Fibroblast of lung (primary cell): Measurements from ENCODE around the gene SLC35F3. TPM values are rescaled to one million over a fixed set of nuclear protein-coding genes. Genes with fewer than 3 reads are reported as not detected.

Source experiments
- DNase-seq, 2 donors: peaks; one replicate each; pipeline versions ENCODE4 v3.0.0 to v3.0.0-alpha.2; 2010; ENCODE audit warnings: low read depth in 2 of 2
- H2AFZ ChIP-seq: 2 replicates; pipeline ENCODE4 v1.5.1; 2012; ENCODE audit warnings: low read length, control low read depth, inconsistent platforms
- H3K27ac ChIP-seq: 2 replicates; pipeline ENCODE4 v1.5.1; 2011; ENCODE audit warnings: low read length, control low read depth; ENCODE audit not compliant: insufficient read depth
- H3K27me3 ChIP-seq: 2 replicates; pipeline ENCODE4 v1.5.1; 2011; ENCODE audit warnings: mild to moderate bottlenecking, low read length; ENCODE audit not compliant: control insufficient read depth, insufficient read depth
- H3K36me3 ChIP-seq: 2 replicates; pipeline ENCODE4 v1.5.1; 2011; ENCODE audit warnings: low read length; ENCODE audit not compliant: control insufficient read depth, insufficient read depth
- H3K4me1 ChIP-seq: 2 replicates; pipeline ENCODE4 v1.5.1; 2011; ENCODE audit warnings: low read length; ENCODE audit not compliant: control insufficient read depth, insufficient read depth; ENCODE audit errors: extremely low read depth
- H3K4me2 ChIP-seq: 2 replicates; pipeline ENCODE4 v1.5.1; 2011; ENCODE audit warnings: low read length, control low read depth; ENCODE audit not compliant: insufficient read depth; ENCODE audit errors: extremely low read depth
- H3K4me3 ChIP-seq, 4 experiments: fragments of 200-600 bp in 1 of 4; sonication (generic) in 1 of 4; replicated peaks in 1 of 4; 2 replicates each; pipeline ENCODE4 v1.5.1; 2011 to 2016; ENCODE audit warnings: low read length in 4 of 4, low read depth in 3 of 4, mild to moderate bottlenecking in 3 of 4, control low read depth in 2 of 4, inconsistent platforms in 1 of 4, mixed read lengths in 1 of 4; ENCODE audit not compliant: insufficient read depth in 1 of 4; ENCODE audit errors: control extremely low read depth in 1 of 4
- H3K79me2 ChIP-seq: 2 replicates; pipeline ENCODE4 v1.5.1; 2012; ENCODE audit warnings: mild to moderate bottlenecking, low read length, inconsistent platforms; ENCODE audit not compliant: control insufficient read depth, insufficient read depth
- H3K9ac ChIP-seq: 2 replicates; pipeline ENCODE4 v1.5.1; 2011; ENCODE audit warnings: mild to moderate bottlenecking, low read length, control low read depth; ENCODE audit not compliant: insufficient read depth
- H3K9me3 ChIP-seq: 2 replicates; pipeline ENCODE4 v1.5.1; 2012; ENCODE audit warnings: low read depth, low read length; ENCODE audit not compliant: control insufficient read depth, insufficient read depth
- H4K20me1 ChIP-seq: 2 replicates; pipeline ENCODE4 v1.5.1; 2011; ENCODE audit warnings: low read length; ENCODE audit not compliant: control insufficient read depth, insufficient read depth; ENCODE audit errors: extremely low read depth
- EZH2 ChIP-seq: IDR thresholded peaks from 2 replicates; pipeline ENCODE4 v1.5.1; 2012; ENCODE audit warnings: low read length, control low read depth, mild to moderate bottlenecking; ENCODE audit errors: missing control alignments
- polyA plus RNA-seq, 2 donors: library from polyadenylated mRNA; depleted of rRNA in 1 of 2; stranded (reverse) in 1 of 2; unstranded in 1 of 2; fragments of >200 nt; gene quantifications; 2 replicates each; pipeline ENCODE4 v1.2.1, GENCODE V29; 2011 to 2012; ENCODE audit warnings: missing spikeins in 1 of 2
- total RNA-seq: library from RNA; depleted of rRNA; stranded (reverse); fragments of >200 nt; gene quantifications from 2 replicates; pipeline ENCODE4 v1.2.1, GENCODE V29; 2014
- TF ChIP-seq, protein P1 (sequence below), 2 donors: IDR thresholded peaks in 1 of 2; conservative IDR thresholded peaks in 1 of 2; 1 replicate in 1 of 2; 2 replicates in 1 of 2; pipeline ENCODE4 v1.5.1; 2011 to 2012; ENCODE audit warnings: low read length in 2 of 2, control low read depth in 1 of 2, inconsistent platforms in 1 of 2, low read depth in 1 of 2, mild to moderate bottlenecking in 1 of 2

Gene SLC35F3
- total and polyA plus RNA-seq, 2 donors (not counting 1 experiment from before 2014, with no cell fraction given): not detected

GRCh38 chr1:234083460-234083859 lies 179.0 kb downstream of the SLC35F3 start:
- H3K27ac ChIP-seq: no peak overlapping the region
- H3K9me3 ChIP-seq: no peaks in the 10 kb centered on the region
- TF ChIP-seq, protein P1, sequence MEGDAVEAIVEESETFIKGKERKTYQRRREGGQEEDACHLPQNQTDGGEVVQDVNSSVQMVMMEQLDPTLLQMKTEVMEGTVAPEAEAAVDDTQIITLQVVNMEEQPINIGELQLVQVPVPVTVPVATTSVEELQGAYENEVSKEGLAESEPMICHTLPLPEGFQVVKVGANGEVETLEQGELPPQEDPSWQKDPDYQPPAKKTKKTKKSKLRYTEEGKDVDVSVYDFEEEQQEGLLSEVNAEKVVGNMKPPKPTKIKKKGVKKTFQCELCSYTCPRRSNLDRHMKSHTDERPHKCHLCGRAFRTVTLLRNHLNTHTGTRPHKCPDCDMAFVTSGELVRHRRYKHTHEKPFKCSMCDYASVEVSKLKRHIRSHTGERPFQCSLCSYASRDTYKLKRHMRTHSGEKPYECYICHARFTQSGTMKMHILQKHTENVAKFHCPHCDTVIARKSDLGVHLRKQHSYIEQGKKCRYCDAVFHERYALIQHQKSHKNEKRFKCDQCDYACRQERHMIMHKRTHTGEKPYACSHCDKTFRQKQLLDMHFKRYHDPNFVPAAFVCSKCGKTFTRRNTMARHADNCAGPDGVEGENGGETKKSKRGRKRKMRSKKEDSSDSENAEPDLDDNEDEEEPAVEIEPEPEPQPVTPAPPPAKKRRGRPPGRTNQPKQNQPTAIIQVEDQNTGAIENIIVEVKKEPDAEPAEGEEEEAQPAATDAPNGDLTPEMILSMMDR (conservative IDR thresholded peaks at IDR 0.05 in 1 of 2, IDR thresholded peaks at IDR 0.05 in 1 of 2; ENCODE audit: low read depth in 1 of 2, low read length in 2 of 2): no peak
- no peak for TF ChIP-seq EZH2
- H2AFZ ChIP-seq: no peak overlapping the region
- H3K36me3 ChIP-seq: no peaks in the 10 kb centered on the region
- no peak overlapping the region for H3K9ac ChIP-seq
- H3K4me2 ChIP-seq: no peak overlapping the region
- H3K27me3 ChIP-seq: no peaks in the 10 kb centered on the region
- no peaks in the 10 kb centered on the region for H3K79me2 ChIP-seq
- no peak overlapping the region for H3K4me3 ChIP-seq
- no peaks in the 10 kb centered on the region for H4K20me1 ChIP-seq
- H3K4me1 ChIP-seq: no peaks in the 10 kb centered on the region
- peak in 1 of 2 donors; percentile 70 for DNase-seq

DNA sequence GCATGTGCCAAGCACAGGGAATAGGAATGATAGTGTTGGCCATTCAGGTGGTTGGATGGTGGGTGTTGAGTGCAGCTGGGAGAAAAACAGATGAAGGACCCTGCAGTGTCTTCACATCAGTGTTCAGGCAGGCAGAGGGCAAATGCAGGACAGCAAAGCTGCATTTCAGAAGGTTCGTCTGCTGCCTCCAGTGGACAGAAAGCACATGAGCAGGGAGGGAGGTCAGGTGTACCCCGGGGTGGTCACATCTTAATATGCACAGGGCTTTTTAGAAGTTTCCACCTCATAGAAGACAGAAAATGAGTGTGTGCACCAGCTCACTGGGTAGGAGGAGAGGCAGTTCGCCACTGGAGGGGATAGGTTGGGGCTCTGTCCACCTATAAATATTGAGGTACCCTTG lies 184.9 kb downstream of the SLC35F3 start:
- no peak overlapping the region for H3K27ac ChIP-seq
- no peak overlapping the region for H3K4me3 ChIP-seq
- H3K27me3 ChIP-seq: no peaks in the 10 kb centered on the region
- H3K9ac ChIP-seq: no peak overlapping the region
- no peaks in the 10 kb centered on the region for H3K4me1 ChIP-seq
- no peaks in the 10 kb centered on the region for H3K79me2 ChIP-seq
- H3K36me3 ChIP-seq: no peaks in the 10 kb centered on the region
- no peaks in the 10 kb centered on the region for H4K20me1 ChIP-seq
- no peak for DNase-seq
- TF ChIP-seq, protein P1 (conservative IDR thresholded peaks at IDR 0.05 in 1 of 2, IDR thresholded peaks at IDR 0.05 in 1 of 2; ENCODE audit: low read depth in 1 of 2, low read length in 2 of 2): no peak
- no peak for TF ChIP-seq EZH2
- no peaks in the 10 kb centered on the region for H3K9me3 ChIP-seq
- H3K4me2 ChIP-seq: no peak overlapping the region
- H2AFZ ChIP-seq: no peak overlapping the region

DNA sequence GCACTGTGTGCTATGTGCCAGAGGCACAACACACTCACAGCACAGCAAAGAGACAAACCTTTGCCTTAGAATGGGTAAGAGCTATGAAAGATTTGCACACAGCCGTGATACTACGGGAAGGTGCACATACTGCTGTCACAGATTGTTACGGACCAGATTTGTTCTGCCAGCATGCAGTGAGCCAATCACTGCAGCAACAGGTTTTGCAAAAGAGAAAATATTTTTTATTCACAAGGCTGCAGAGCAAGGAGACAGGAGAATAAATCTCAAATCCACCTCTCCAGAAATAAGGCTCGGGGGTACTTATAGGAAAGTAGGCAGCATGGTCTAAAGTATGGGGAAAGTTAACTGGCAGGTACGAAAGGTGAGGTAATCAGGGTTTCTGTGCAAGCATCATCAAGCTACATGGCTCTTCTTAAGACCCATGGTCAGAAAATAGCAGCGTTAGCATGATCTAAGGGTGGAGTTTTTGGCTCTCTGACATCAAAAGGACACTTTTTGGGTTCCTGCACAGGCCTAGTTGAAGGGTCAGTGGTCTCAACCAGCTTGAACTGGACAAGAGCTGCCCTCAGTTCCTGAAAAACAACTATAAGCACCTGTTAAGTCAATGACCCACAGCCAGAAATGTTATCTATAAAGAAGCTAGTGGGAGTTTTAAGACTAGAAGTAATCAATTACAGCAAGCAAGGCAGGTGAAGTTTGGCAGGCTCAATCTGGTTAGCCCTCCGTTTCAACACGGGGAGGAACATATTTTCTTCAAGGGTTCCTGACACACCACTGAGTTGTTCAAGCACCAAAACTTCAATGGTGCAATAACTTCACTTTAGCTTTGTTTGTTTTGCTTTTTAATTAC lies 186.0 kb downstream of the SLC35F3 start:
- Histone ChIP-seq H3K9me3 (no peaks in the 10 kb centered on the region), H3K9ac (no peak overlapping the region), H3K79me2 (no peaks in the 10 kb centered on the region), H3K27me3 (no peaks in the 10 kb centered on the region), H3K4me1 (no peaks in the 10 kb centered on the region), H3K27ac (no peak overlapping the region), H4K20me1 (no peaks in the 10 kb centered on the region), H3K4me2 (no peak overlapping the region), H3K36me3 (no peaks in the 10 kb centered on the region), H2AFZ (no peak overlapping the region), H3K4me3 (no peak overlapping the region)
- no peak for DNase-seq
- TF ChIP-seq, protein P1 (conservative IDR thresholded peaks at IDR 0.05 in 1 of 2, IDR thresholded peaks at IDR 0.05 in 1 of 2; ENCODE audit: low read depth in 1 of 2, low read length in 2 of 2): no peak
- no peak for TF ChIP-seq EZH2
